DND-41 (cell line): ENCODE data around the gene PGM2L1.

Experiments
- ATAC-seq: fragments of 200-7000 bp; cut with Tn5 transposase; 3 replicates; pipeline ENCODE4 v1.9.1; 2021; ENCODE audit warnings: low read depth; ENCODE audit not compliant: insufficient read depth
- DNase-seq: peaks from one replicate; pipeline ENCODE4 v3.0.0-alpha.2; 2020
- H2AFZ ChIP-seq: 2 replicates; pipeline ENCODE4 v1.6.0; 2012; ENCODE audit warnings: low read depth, low read length
- H3K27ac ChIP-seq: 2 replicates; pipeline ENCODE4 v1.5.1; 2012; ENCODE audit warnings: low read length, inconsistent platforms
- H3K27me3 ChIP-seq: fragments of 200-600 bp; sonication (generic); 2 replicates; pipeline ENCODE4 v1.6.0; 2012; ENCODE audit warnings: low read length, mild to moderate bottlenecking, inconsistent platforms; ENCODE audit not compliant: insufficient read depth, poor library complexity
- H3K36me3 ChIP-seq: 2 replicates; pipeline ENCODE4 v1.5.1; 2012; ENCODE audit warnings: low read length, inconsistent platforms; ENCODE audit not compliant: insufficient read depth
- H3K4me1 ChIP-seq: 2 replicates; pipeline ENCODE4 v1.5.1; 2012; ENCODE audit warnings: mild to moderate bottlenecking, low read length; ENCODE audit not compliant: insufficient read depth
- H3K4me2 ChIP-seq: 2 replicates; pipeline ENCODE4 v1.6.0; 2012; ENCODE audit warnings: mild to moderate bottlenecking, moderate library complexity, low read length, inconsistent platforms; ENCODE audit not compliant: insufficient read depth
- H3K4me3 ChIP-seq, 2 experiments: fragments of 200-600 bp in 1 of 2; shearing (Covaris generic) in 1 of 2; 2 replicates each; pipeline ENCODE4 v1.5.1; 2012 to 2016; ENCODE audit warnings: inconsistent platforms in 2 of 2, low read length in 2 of 2, mild to moderate bottlenecking in 2 of 2, low read depth in 1 of 2, moderate library complexity in 1 of 2
- H3K79me2 ChIP-seq: 2 replicates; pipeline ENCODE4 v1.6.0; 2012; ENCODE audit warnings: low read length, inconsistent platforms; ENCODE audit not compliant: insufficient read depth
- H3K9ac ChIP-seq: 2 replicates; pipeline ENCODE4 v1.6.0; 2012; ENCODE audit warnings: low read depth, mild to moderate bottlenecking, inconsistent platforms, low read length, moderate library complexity
- H3K9me3 ChIP-seq: 2 replicates; pipeline ENCODE4 v1.5.1; 2012; ENCODE audit warnings: low read length, moderate library complexity, mild to moderate bottlenecking, inconsistent platforms; ENCODE audit not compliant: insufficient read depth, severe bottlenecking
- H4K20me1 ChIP-seq: 2 replicates; pipeline ENCODE4 v1.6.0; 2012; ENCODE audit warnings: low read length; ENCODE audit not compliant: insufficient read depth
- CTCF ChIP-seq: IDR thresholded peaks from 2 replicates; pipeline ENCODE4 v1.5.1; 2012; ENCODE audit warnings: borderline replicate concordance, low read length, moderate library complexity, mild to moderate bottlenecking; ENCODE audit not compliant: poor library complexity, severe bottlenecking; ENCODE audit errors: extremely low read depth
- EZH2 ChIP-seq: IDR thresholded peaks from 3 replicates; pipeline ENCODE4 v1.6.1; 2012; ENCODE audit warnings: borderline replicate concordance, low read depth, mild to moderate bottlenecking, moderate library complexity, low read length, inconsistent platforms; ENCODE audit not compliant: severe bottlenecking

Gene PGM2L1

GRCh38 chr11:74288911-74289310, 109.3 kb downstream of the PGM2L1 start:
- ATAC-seq (no peak), DNase-seq (no peak)
- Histone ChIP-seq H3K27me3 (no peaks in the 10 kb centered on the region), H2AFZ (no peak overlapping the region), H4K20me1 (no peaks in the 10 kb centered on the region), H3K4me1 (no peaks in the 10 kb centered on the region), H3K4me3 (no peak overlapping the region), H3K9me3 (no peaks in the 10 kb centered on the region), H3K79me2 (no peaks in the 10 kb centered on the region), H3K36me3 (no peaks in the 10 kb centered on the region), H3K27ac (no peak overlapping the region), H3K9ac (no peak overlapping the region), H3K4me2 (no peak overlapping the region)
- TF ChIP-seq EZH2, result no peak
- no peak for TF ChIP-seq CTCF

- no peaks in the 10 kb centered on the region for H4K20me1 ChIP-seq
- no peak overlapping the region for H2AFZ ChIP-seq
- H3K9me3 ChIP-seq, result no peaks in the 10 kb centered on the region
- H3K4me3 ChIP-seq, result no peak overlapping the region
- DNase-seq (no peak), ATAC-seq (no peak)
- no peaks in the 10 kb centered on the region for H3K27me3 ChIP-seq
- no peak overlapping the region for H3K4me2 ChIP-seq
- no peak overlapping the region for H3K9ac ChIP-seq
- no peaks in the 10 kb centered on the region for H3K4me1 ChIP-seq
- TF ChIP-seq CTCF (no peak), EZH2 (no peak)
- no peaks in the 10 kb centered on the region for H3K79me2 ChIP-seq
- no peaks in the 10 kb centered on the region for H3K36me3 ChIP-seq
- H3K27ac ChIP-seq, result no peak overlapping the region
Measured at GRCh38 chr11:74288161-74288560, 110.1 kb downstream of the PGM2L1 start.

GRCh38 chr11:74284466-74284865, 113.8 kb downstream of the PGM2L1 start:
- Histone ChIP-seq H4K20me1 (no peaks in the 10 kb centered on the region), H3K9ac (no peak overlapping the region), H2AFZ (no peak overlapping the region), H3K79me2 (no peaks in the 10 kb centered on the region), H3K27ac (no peak overlapping the region), H3K4me3 (no peak overlapping the region), H3K4me2 (no peak overlapping the region), H3K9me3 (no peaks in the 10 kb centered on the region), H3K27me3 (no peaks in the 10 kb centered on the region), H3K36me3 (no peaks in the 10 kb centered on the region), H3K4me1 (no peaks in the 10 kb centered on the region)
- TF ChIP-seq EZH2 (no peak), CTCF (no peak)
- no peak for DNase-seq
- no peak for ATAC-seq

GRCh38 chr11:74283580-74284180, 114.6 kb downstream of the PGM2L1 start:
- Histone ChIP-seq H3K4me3 (no peak overlapping the region), H2AFZ (no peak overlapping the region), H3K9ac (no peak overlapping the region), H3K36me3 (no peaks in the 10 kb centered on the region), H3K9me3 (no peaks in the 10 kb centered on the region), H3K79me2 (no peaks in the 10 kb centered on the region), H3K27me3 (no peaks in the 10 kb centered on the region), H3K4me1 (no peaks in the 10 kb centered on the region), H4K20me1 (no peaks in the 10 kb centered on the region), H3K4me2 (no peak overlapping the region), H3K27ac (no peak overlapping the region)
- DNase-seq, result no peak
- TF ChIP-seq CTCF (no peak), EZH2 (no peak)
- ATAC-seq, result no peak
